Esophagus squamous epithelium (tissue), 4 donors: Measurements from ENCODE around the gene GSE1.

Source experiments
- CTCF ChIP-seq, 6 experiments: fragments of 450-650 bp in 4 of 6; fragments of 200-600 bp in 2 of 6; sonication (generic) in 2 of 6; IDR thresholded peaks; one replicate each; pipeline ENCODE4 v1.5.1; 2016 to 2019; ENCODE audit warnings: antibody characterized with exemption in 6 of 6, mild to moderate bottlenecking in 4 of 6, moderate library complexity in 4 of 6
- POLR2A ChIP-seq, 4 donors: fragments of 450-650 bp; IDR thresholded peaks; one replicate each; pipeline ENCODE4 v1.6.1; 2017; ENCODE audit warnings: antibody characterized with exemption in 4 of 4, mild to moderate bottlenecking in 4 of 4, moderate library complexity in 3 of 4

DNA sequence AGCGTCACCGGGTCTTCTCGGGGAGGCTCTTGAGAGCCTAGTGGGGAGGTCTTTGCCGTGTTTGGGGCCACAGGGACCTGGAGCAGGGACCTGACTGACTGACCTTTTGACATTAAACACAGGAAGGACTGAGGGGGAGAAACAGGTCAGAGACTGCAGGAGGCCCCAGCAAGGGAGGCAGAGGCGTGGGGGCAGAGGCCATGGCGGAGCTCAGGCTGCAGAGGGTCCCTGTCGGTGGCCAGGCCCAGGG lies 41.6 kb upstream of the GSE1 start:
- TF ChIP-seq CTCF (IDR thresholded peaks at IDR 0.05) (no peak), POLR2A (IDR thresholded peaks at IDR 0.05) (no peak)
